Hematopoietic multipotent progenitor cell treated with erythropoietin and hydrocortisone succinate and interleukin-3 and kit ligand, for 8 days (in vitro differentiated cells): Measurements from ENCODE around the gene PI3.
"Not testable (repeated sequence)": the region's sequence is repeated elsewhere in the genome, so short reads cannot be mapped to it uniquely, and the experiment has no call there.

Experiments used
- DNase-seq: peaks from one replicate; pipeline ENCODE4 v3.0.0-alpha.2; 2015

The PI3 gene

GRCh38 chr20:45174434-45175364 is at the start of gene PI3:
Gene PI3 (plus strand): TSS chr20:45174902. CDS start chr20:45174923, 21 bp downstream.
- no peak for DNase-seq

- DNase-seq, result no peak
Measured at GRCh38 chr20:45128099-45128498, 46.6 kb upstream of the PI3 start.

- DNase-seq, result no peak
Measured at GRCh38 chr20:45136911-45137310, 37.8 kb upstream of the PI3 start.

GRCh38 chr20:45138561-45139300 is 36.0 kb upstream of the PI3 start:
- peak; percentile 72 for DNase-seq

- not testable (repeated sequence) for DNase-seq
Measured at GRCh38 chr20:45139733-45140375, 34.8 kb upstream of the PI3 start.

- DNase-seq, result no peak
Measured at GRCh38 chr20:45140836-45141235, 33.9 kb upstream of the PI3 start.

GRCh38 chr20:45149062-45149461 is 25.6 kb upstream of the PI3 start:
- no peak for DNase-seq

- no peak for DNase-seq
Measured at GRCh38 chr20:45152405-45152804, 22.3 kb upstream of the PI3 start.

- DNase-seq, result no peak
Measured at GRCh38 chr20:45153147-45153546, 21.6 kb upstream of the PI3 start.

GRCh38 chr20:45153752-45154151 is 20.9 kb upstream of the PI3 start:
- DNase-seq, result no peak

- no peak for DNase-seq
Measured at GRCh38 chr20:45154183-45154582, 20.5 kb upstream of the PI3 start.

GRCh38 chr20:45154794-45155193 is 19.9 kb upstream of the PI3 start:
- not testable (repeated sequence) for DNase-seq

GRCh38 chr20:45156713-45157112 is 18.0 kb upstream of the PI3 start:
- DNase-seq, result no peak

- DNase-seq, result no peak
Measured at GRCh38 chr20:45157962-45158361, 16.7 kb upstream of the PI3 start.

GRCh38 chr20:45163083-45163803 is 11.5 kb upstream of the PI3 start:
- no peak for DNase-seq

- DNase-seq, result no peak
Measured at GRCh38 chr20:45164906-45165305, 9.8 kb upstream of the PI3 start.

GRCh38 chr20:45173522-45173921 is 1.2 kb upstream of the PI3 start:
- DNase-seq, result no peak

- DNase-seq, result no peak
Measured at GRCh38 chr20:45176526-45177267, 2.0 kb downstream of the PI3 start.

GRCh38 chr20:45179166-45179565 is 4.5 kb downstream of the PI3 start:
- DNase-seq, result no peak

- no peak for DNase-seq
Measured at GRCh38 chr20:45181639-45182038, 6.9 kb downstream of the PI3 start.

GRCh38 chr20:45183084-45183483 is 8.4 kb downstream of the PI3 start:
- DNase-seq, result no peak

GRCh38 chr20:45187693-45188092 is 13.0 kb downstream of the PI3 start:
- no peak for DNase-seq
